ENCODE results near the gene TRIM50. TPM values are rescaled to one million over a fixed set of nuclear protein-coding genes. Genes with fewer than 3 reads are reported as not detected.
A peak's percentile ranks its signal among the peaks of the same experiment; 100 is the strongest.

TRIM50 gene
- total and polyA plus RNA-seq, 2 of the 4 experiments (the other 2 are of a cell fraction): not detected

DNA sequence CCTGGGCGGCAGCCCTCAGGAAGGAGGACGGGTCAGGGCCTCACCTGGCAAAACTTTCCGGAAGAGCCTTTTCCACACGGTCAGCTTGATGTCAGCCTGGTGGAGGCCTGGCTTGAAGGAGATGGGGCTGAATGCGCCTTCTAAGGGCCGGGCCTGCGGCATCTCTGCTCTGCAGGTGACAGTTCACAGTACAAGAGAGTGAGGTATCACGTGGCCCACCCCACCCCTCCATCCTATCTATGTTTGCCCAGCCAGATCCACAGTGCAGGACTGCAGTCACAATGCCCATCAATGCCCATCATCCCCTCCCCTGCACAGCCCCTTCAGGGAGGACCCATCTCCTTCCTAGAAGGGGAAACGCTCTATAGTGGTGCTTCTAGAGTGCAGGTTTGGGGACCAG, 11.4 kb downstream of the TRIM50 start:
- Histone ChIP-seq H2BK120ac (ENCODE audit: low read depth, low read length) (no peak overlapping the region), H2BK20ac (ENCODE audit: low read depth, low read length) (no peak overlapping the region), H4K91ac (ENCODE audit: insufficient read depth, low read depth, low read length) (no peak overlapping the region), H3K9me3 (ENCODE audit: control insufficient read depth, insufficient read depth, low read length) (no peaks in the 10 kb centered on the region), H2BK15ac (ENCODE audit: low read depth, low read length) (no peak overlapping the region), H3K4me1 (ENCODE audit: control insufficient read depth, insufficient read depth, low read length) (no peaks in the 10 kb centered on the region), H3K18ac (ENCODE audit: low read depth, low read length) (no peak overlapping the region), H3K4me2 (ENCODE audit: low read depth, low read length) (no peak overlapping the region), H4K20me1 (ENCODE audit: insufficient read depth, low read length) (no peaks in the 10 kb centered on the region), H4K5ac (ENCODE audit: low read depth, low read length) (no peak overlapping the region), H2BK5ac (ENCODE audit: low read depth, low read length, poor library complexity, severe bottlenecking) (no peak overlapping the region), H3K9ac (ENCODE audit: low read depth, low read length) (no peak overlapping the region), H4K8ac (ENCODE audit: low read depth in 2 of 2, low read length in 2 of 2) (no peak overlapping the region), H3K4me3 (ENCODE audit: insufficient read depth, low read depth, low read length) (no peak overlapping the region), H3K23ac (ENCODE audit: low read depth, low read length) (no peak overlapping the region), H3K4ac (ENCODE audit: low read depth, low read length) (no peak overlapping the region), H2AK9ac (replicated peaks; ENCODE audit: low read depth, low read length, poor library complexity) (peak overlapping the region; percentile 65), H2AFZ (replicated peaks; ENCODE audit: low read length, poor library complexity) (no peak overlapping the region), H2AK5ac (ENCODE audit: low read depth, low read length) (no peak overlapping the region), H3K27me3 (ENCODE audit: control insufficient read depth, insufficient read depth, low read length) (peaks cover 4% of the 10 kb centered on the region), H3K27ac (ENCODE audit: insufficient read depth, low read length) (no peak overlapping the region), H3K36me3 (ENCODE audit: control insufficient read depth, insufficient read depth, low read length) (no peaks in the 10 kb centered on the region), H3K56ac (ENCODE audit: extremely low read depth, insufficient read depth, low read length) (no peak overlapping the region), H3K79me1 (ENCODE audit: low read depth in 1 of 2, low read length in 2 of 2) (no peaks in the 10 kb centered on the region), H3K9me1 (ENCODE audit: insufficient read depth, low read length) (no peaks in the 10 kb centered on the region; the same call in 1 of the 2 replicates), H3K14ac (replicated peaks; ENCODE audit: low read depth, low read length) (no peak overlapping the region)
- intact Hi-C loops (cut with micrococcal nuclease) (no loop called here), in situ Hi-C loops (cut with MboI; ENCODE audit: low sequenced_read_pairs) (no loop called here), dilution Hi-C loops (cut with HindIII; ENCODE audit: low sequenced_read_pairs, unreplicated experiment) (no loop called here)
- TF ChIP-seq RCOR1 (IDR thresholded peaks at IDR 0.05; ENCODE audit: insufficient replicate concordance, low read length): no peak
- TF ChIP-seq SMC3 (IDR thresholded peaks at IDR 0.05; ENCODE audit: low read depth, low read length): no peak
- TF ChIP-seq FOS (IDR thresholded peaks at IDR 0.05; ENCODE audit: low read depth, low read length): no peak
- no peak for TF ChIP-seq MXI1 (IDR thresholded peaks at IDR 0.05; ENCODE audit: borderline replicate concordance, low read depth, low read length)
- TF ChIP-seq, protein P1, sequence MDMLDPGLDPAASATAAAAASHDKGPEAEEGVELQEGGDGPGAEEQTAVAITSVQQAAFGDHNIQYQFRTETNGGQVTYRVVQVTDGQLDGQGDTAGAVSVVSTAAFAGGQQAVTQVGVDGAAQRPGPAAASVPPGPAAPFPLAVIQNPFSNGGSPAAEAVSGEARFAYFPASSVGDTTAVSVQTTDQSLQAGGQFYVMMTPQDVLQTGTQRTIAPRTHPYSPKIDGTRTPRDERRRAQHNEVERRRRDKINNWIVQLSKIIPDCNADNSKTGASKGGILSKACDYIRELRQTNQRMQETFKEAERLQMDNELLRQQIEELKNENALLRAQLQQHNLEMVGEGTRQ (IDR thresholded peaks at IDR 0.05; ENCODE audit: low read depth, low read length): no peak
- TF ChIP-seq CEBPB (IDR thresholded peaks at IDR 0.05; ENCODE audit: low read depth, low read length): no peak
- no peak for TF ChIP-seq POLR2A (IDR thresholded peaks at IDR 0.05; ENCODE audit: low read depth, low read length)
- TF ChIP-seq, protein P2, sequence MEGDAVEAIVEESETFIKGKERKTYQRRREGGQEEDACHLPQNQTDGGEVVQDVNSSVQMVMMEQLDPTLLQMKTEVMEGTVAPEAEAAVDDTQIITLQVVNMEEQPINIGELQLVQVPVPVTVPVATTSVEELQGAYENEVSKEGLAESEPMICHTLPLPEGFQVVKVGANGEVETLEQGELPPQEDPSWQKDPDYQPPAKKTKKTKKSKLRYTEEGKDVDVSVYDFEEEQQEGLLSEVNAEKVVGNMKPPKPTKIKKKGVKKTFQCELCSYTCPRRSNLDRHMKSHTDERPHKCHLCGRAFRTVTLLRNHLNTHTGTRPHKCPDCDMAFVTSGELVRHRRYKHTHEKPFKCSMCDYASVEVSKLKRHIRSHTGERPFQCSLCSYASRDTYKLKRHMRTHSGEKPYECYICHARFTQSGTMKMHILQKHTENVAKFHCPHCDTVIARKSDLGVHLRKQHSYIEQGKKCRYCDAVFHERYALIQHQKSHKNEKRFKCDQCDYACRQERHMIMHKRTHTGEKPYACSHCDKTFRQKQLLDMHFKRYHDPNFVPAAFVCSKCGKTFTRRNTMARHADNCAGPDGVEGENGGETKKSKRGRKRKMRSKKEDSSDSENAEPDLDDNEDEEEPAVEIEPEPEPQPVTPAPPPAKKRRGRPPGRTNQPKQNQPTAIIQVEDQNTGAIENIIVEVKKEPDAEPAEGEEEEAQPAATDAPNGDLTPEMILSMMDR (conservative IDR thresholded peaks at IDR 0.05; ENCODE audit: low read depth, low read length): no peak
- no peak for TF ChIP-seq RFX5 (IDR thresholded peaks at IDR 0.05; ENCODE audit: low read depth, low read length)
- TF ChIP-seq, protein P3, sequence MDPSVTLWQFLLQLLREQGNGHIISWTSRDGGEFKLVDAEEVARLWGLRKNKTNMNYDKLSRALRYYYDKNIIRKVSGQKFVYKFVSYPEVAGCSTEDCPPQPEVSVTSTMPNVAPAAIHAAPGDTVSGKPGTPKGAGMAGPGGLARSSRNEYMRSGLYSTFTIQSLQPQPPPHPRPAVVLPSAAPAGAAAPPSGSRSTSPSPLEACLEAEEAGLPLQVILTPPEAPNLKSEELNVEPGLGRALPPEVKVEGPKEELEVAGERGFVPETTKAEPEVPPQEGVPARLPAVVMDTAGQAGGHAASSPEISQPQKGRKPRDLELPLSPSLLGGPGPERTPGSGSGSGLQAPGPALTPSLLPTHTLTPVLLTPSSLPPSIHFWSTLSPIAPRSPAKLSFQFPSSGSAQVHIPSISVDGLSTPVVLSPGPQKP (IDR thresholded peaks at IDR 0.05; ENCODE audit: borderline replicate concordance, low read depth, low read length): no peak
- no peak for TF ChIP-seq MAZ (IDR thresholded peaks at IDR 0.05; ENCODE audit: borderline replicate concordance, low read depth, low read length)
- TF ChIP-seq RAD21 (IDR thresholded peaks at IDR 0.05; ENCODE audit: low read length): no peak
- DNase-seq: no peak
- 90% methylated on average over 2 of the region's 9 CpGs; no CpG with 5 or more reads in 1 of the 2 experiments for WGBS, 2 experiments (ENCODE audit: extremely low coverage in 2 of 2, insufficient read length in 1 of 2)
- no peak for ATAC-seq (ENCODE audit: low read depth)
- ChIA-PET POLR2A (ENCODE audit: unreplicated experiment) (no interaction called here), CTCF (no interaction called here)
- BruUV-seq (replicated peaks): no TSS peak
